B cell (primary cell): ENCODE results near the gene DCST2. TPM values are rescaled to one million over a fixed set of nuclear protein-coding genes. Genes with fewer than 3 reads are reported as not detected.
A peak's percentile ranks its signal among the peaks of the same experiment; 100 is the strongest.

ENCODE experiments used
- ATAC-seq: fragments of 200-7000 bp; cut with Tn5 transposase; one replicate; pipeline ENCODE4 v1.10.0; 2021; ENCODE audit warnings: low read depth, mild to moderate bottlenecking, moderate number of reproducible peaks, moderate library complexity
- CTCF ChIA-PET: fragments of 350-600 bp; sonication (Branson Sonifier 250); formaldehyde crosslinking; loops from one replicate; lab custom pipeline; 2021; ENCODE audit warnings: antibody characterized with exemption, inconsistent platforms; lab: Charles Lee
- POLR2A ChIA-PET: fragments of 350-600 bp; sonication (Branson Sonifier 250); formaldehyde crosslinking; loops from one replicate; lab custom pipeline; 2021; ENCODE audit warnings: antibody characterized with exemption; lab: Charles Lee
- DNase-seq: peaks from one replicate; pipeline ENCODE4 v3.0.0; 2013
- H2AFZ ChIP-seq: 2 replicates; pipeline ENCODE4 v1.6.1; 2012; ENCODE audit warnings: mild to moderate bottlenecking, low read depth, low read length; ENCODE audit not compliant: insufficient read depth, poor library complexity, severe bottlenecking
- H3K27ac ChIP-seq, 2 donors: 1 replicate in 1 of 2; 2 replicates in 1 of 2; pipeline ENCODE4 v1.5.1; 2012 to 2013; ENCODE audit warnings: low read length in 2 of 2, mild to moderate bottlenecking in 2 of 2, moderate library complexity in 1 of 2
- H3K27me3 ChIP-seq, 4 experiments: fragments of 200-600 bp in 1 of 4; sonication (generic) in 1 of 4; replicated peaks in 1 of 4; 1 replicate in 2 of 4; 2 replicates in 2 of 4; pipeline versions ENCODE4 v1.6.1 to v1.7.0; 2013 to 2016; ENCODE audit warnings: low read length in 3 of 4, mild to moderate bottlenecking in 2 of 4, mixed read lengths in 1 of 4, moderate library complexity in 1 of 4; ENCODE audit not compliant: insufficient read depth in 4 of 4, control insufficient read depth in 3 of 4; ENCODE audit errors: control extremely low read depth in 1 of 4
- H3K36me3 ChIP-seq, 2 experiments: replicated peaks in 1 of 2; 1 replicate in 1 of 2; 2 replicates in 1 of 2; pipeline versions ENCODE4 v1.6.1 to v1.7.1; 2013; ENCODE audit warnings: low read length in 1 of 2; ENCODE audit not compliant: insufficient read depth in 2 of 2, control insufficient read depth in 1 of 2; ENCODE audit errors: control extremely low read depth in 1 of 2, extremely low read depth in 1 of 2
- H3K4me1 ChIP-seq, 2 donors: fragments of 200-600 bp in 1 of 2; sonication (generic) in 1 of 2; 1 replicate in 1 of 2; 2 replicates in 1 of 2; pipeline versions ENCODE4 v1.5.1 to v1.6.1; 2013 to 2017; ENCODE audit warnings: low read length in 2 of 2; ENCODE audit not compliant: control insufficient read depth in 2 of 2, insufficient read depth in 2 of 2
- H3K4me2 ChIP-seq: replicated peaks from 2 replicates; pipeline ENCODE3; 2012; ENCODE audit warnings: mild to moderate bottlenecking, low read depth, low read length; ENCODE audit not compliant: poor library complexity, severe bottlenecking
- H3K4me3 ChIP-seq, 5 experiments: fragments of 200-600 bp in 1 of 5; sonication (generic) in 1 of 5; 1 replicate in 3 of 5; 2 replicates in 2 of 5; pipeline versions ENCODE4 v1.5.1 to v1.7.0; 2011 to 2016; ENCODE audit warnings: low read length in 4 of 5, mild to moderate bottlenecking in 4 of 5, low read depth in 2 of 5, control low read depth in 1 of 5, moderate library complexity in 1 of 5; ENCODE audit not compliant: insufficient read depth in 1 of 5; ENCODE audit errors: control extremely low read depth in 1 of 5, extremely low read depth in 1 of 5
- H3K79me2 ChIP-seq: fragments of 200-600 bp; sonication (generic); one replicate; pipeline ENCODE4 v1.6.0; 2016; ENCODE audit warnings: low read length; ENCODE audit not compliant: control insufficient read depth, insufficient read depth
- H3K9ac ChIP-seq: fragments of 200-600 bp; sonication (generic); 2 replicates; pipeline ENCODE4 v1.6.1; 2017; ENCODE audit warnings: mild to moderate bottlenecking, low read length, moderate library complexity
- H3K9me3 ChIP-seq, 3 donors: one replicate each; pipeline versions ENCODE4 v1.6.1 to v1.7.1; 2013; ENCODE audit warnings: low read length in 2 of 3; ENCODE audit not compliant: control insufficient read depth in 2 of 3, insufficient read depth in 1 of 3; ENCODE audit errors: control extremely low read depth in 1 of 3
- H4K20me1 ChIP-seq: 2 replicates; pipeline ENCODE4 v1.6.0; 2012; ENCODE audit warnings: mild to moderate bottlenecking, low read length; ENCODE audit not compliant: insufficient read depth, control insufficient read depth, poor library complexity, severe bottlenecking
- H3K27ac Mint-ChIP-seq: one replicate; pipeline ENCODE4 v1.8.0; 2021; ENCODE audit warnings: mixed read lengths
- H3K27me3 Mint-ChIP-seq: one replicate; pipeline ENCODE4 v1.8.0; 2021; ENCODE audit warnings: mixed read lengths
- H3K4me1 Mint-ChIP-seq: one replicate; pipeline ENCODE4 v1.8.0; 2021; ENCODE audit warnings: mixed read lengths
- H3K4me3 Mint-ChIP-seq: one replicate; pipeline ENCODE4 v1.8.0; 2021; ENCODE audit warnings: mixed read lengths
- H3K9me3 Mint-ChIP-seq: one replicate; pipeline ENCODE4 v1.8.0; 2022; ENCODE audit warnings: mixed read lengths; ENCODE audit not compliant: insufficient read depth
- CTCF ChIP-seq: fragments of 200-600 bp; IDR thresholded peaks from one replicate; pipeline ENCODE4 v1.8.0; 2022; ENCODE audit warnings: antibody characterized with exemption, mild to moderate bottlenecking
- EZH2 ChIP-seq: IDR thresholded peaks from 2 replicates; pipeline ENCODE4 v1.6.1; 2012; ENCODE audit warnings: borderline replicate concordance, low read depth, mild to moderate bottlenecking, moderate library complexity, low read length; ENCODE audit not compliant: insufficient read depth, poor library complexity, severe bottlenecking
- WGBS: methylation state at CpG from one replicate; pipeline ENCODE4 v1.1.5; 2013; ENCODE audit warnings: missing lambda C conversion rate; ENCODE audit not compliant: insufficient coverage; 5-methylcytosine and 5-hydroxymethylcytosine counted together
- intact Hi-C: fragments of 100-400 bp; cut with micrococcal nuclease; formaldehyde crosslinking; loops from one replicate; pipeline ENCODE4 v1.10.0; 2022
- polyA plus RNA-seq: library from polyadenylated mRNA; depleted of rRNA; stranded (reverse); fragments of >200 nt; gene quantifications from 2 replicates; pipeline ENCODE4 v1.2.3, GENCODE V29; 2012
- total RNA-seq, 2 donors: library from RNA; stranded (reverse); fragments of 120-200 nt in 1 of 2; gene quantifications; 1 replicate in 1 of 2; 2 replicates in 1 of 2; pipeline versions ENCODE4 v1.2.3 to v1.2.4, GENCODE V29; 2013 to 2022

DCST2 gene
- total and polyA plus RNA-seq, 2 donors (not counting 1 experiment from before 2014, with no cell fraction given), result 0.89 to 5.4 TPM

GRCh38 chr1:154973344-154974101 is 60.1 kb downstream of the DCST2 start:
- Histone ChIP-seq H3K9ac (peak overlapping the region; percentile 86), H4K20me1 (peaks cover 39% of the 10 kb centered on the region), H3K4me2 (peak overlapping the region; percentile 86), H2AFZ (peak overlapping the region; percentile 68), H3K4me3 (peak overlapping the region; percentile 71 to 99 (median 90)), H3K27ac (peak overlapping the region; percentile 90 to 94), H3K79me2 (peaks cover 67% of the 10 kb centered on the region), H3K9me3 (no peaks in the 10 kb centered on the region), H3K27me3 (no peaks in the 10 kb centered on the region), H3K4me1 (peaks cover 22 to 44% of the 10 kb centered on the region in 2 donors), H3K36me3 (peaks cover 0 to 18% of the 10 kb centered on the region in 2 experiments)
- no peaks in the 10 kb centered on the region for H3K27me3 Mint-ChIP-seq
- CTCF ChIA-PET, result interaction anchor here (0.6 to 8.7 kb wide), 21 partner anchors 10 to 638 kb away, joined by 3 to 110 read pairs (median 4); partner anchors contain the start of genes FLAD1, KRTCAP2, PBXIP1 and PMVK
- 1% methylated on average over 25 of the region's 37 CpGs for WGBS
- peaks cover 30% of the 10 kb centered on the region for H3K4me1 Mint-ChIP-seq
- peak; percentile 18 for ATAC-seq
- POLR2A ChIA-PET, result interaction anchor here (0.7 to 3.8 kb wide), 14 partner anchors 10 to 868 kb away, joined by 3 to 32 read pairs (median 8); partner anchors contain the start of genes FLAD1, PBXIP1, PMVK and PYGO2
- no peaks in the 10 kb centered on the region for H3K9me3 Mint-ChIP-seq
- no peak for TF ChIP-seq EZH2
- no peak for TF ChIP-seq CTCF
- intact Hi-C loops, result loop anchor here (1.0 to 5.0 kb wide), 5 partner anchors 12 to 199 kb away; partner anchors contain the start of genes KRTCAP2, PYGO2 and TRIM46
- no peak overlapping the region for H3K27ac Mint-ChIP-seq
- H3K4me3 Mint-ChIP-seq, result no peak overlapping the region
- DNase-seq, result peak; percentile 94
